ENCODE results near the gene GAS6. TPM values are rescaled to one million over a fixed set of nuclear protein-coding genes. Genes with fewer than 3 reads are reported as not detected.

The GAS6 gene
- total RNA-seq, 2 experiments from 2014 or later = 0.16 to 0.27 TPM

- no peak overlapping the region for H3K27ac Mint-ChIP-seq
- no peaks in the 10 kb centered on the region for H3K36me3 Mint-ChIP-seq
- no peaks in the 10 kb centered on the region for H3K4me1 Mint-ChIP-seq
- peaks cover 21% of the 10 kb centered on the region for H3K27me3 Mint-ChIP-seq
- H3K4me3 Mint-ChIP-seq = no peak overlapping the region
- H3K9me3 Mint-ChIP-seq = no peaks in the 10 kb centered on the region
- DNase-seq = no peak
These were observed 34.1 kb upstream of the GAS6 start for GRCh38 chr13:113897966-113898365.

- DNase-seq = no peak
- no peak overlapping the region for H3K4me3 Mint-ChIP-seq
- no peaks in the 10 kb centered on the region for H3K9me3 Mint-ChIP-seq
- H3K27me3 Mint-ChIP-seq = peaks cover 27% of the 10 kb centered on the region
- no peak overlapping the region for H3K27ac Mint-ChIP-seq
- no peaks in the 10 kb centered on the region for H3K4me1 Mint-ChIP-seq
- H3K36me3 Mint-ChIP-seq = no peaks in the 10 kb centered on the region
These were observed 33.3 kb upstream of the GAS6 start for GRCh38 chr13:113897161-113897560.

GRCh38 chr13:113895436-113895835, 31.6 kb upstream of the GAS6 start:
- DNase-seq = no peak
- Mint-ChIP-seq H3K36me3 (no peaks in the 10 kb centered on the region), H3K27me3 (peaks cover 27% of the 10 kb centered on the region)

GRCh38 chr13:113890774-113891480, 27.1 kb upstream of the GAS6 start:
- no peak overlapping the region for H3K4me3 Mint-ChIP-seq
- no peak for DNase-seq
- H3K9me3 Mint-ChIP-seq = no peaks in the 10 kb centered on the region
- H3K36me3 Mint-ChIP-seq = no peaks in the 10 kb centered on the region
- no peaks in the 10 kb centered on the region for H3K4me1 Mint-ChIP-seq
- H3K27ac Mint-ChIP-seq = no peak overlapping the region
- H3K27me3 Mint-ChIP-seq = peaks cover 21% of the 10 kb centered on the region

More at GRCh38 chr13:113895436-113895835, 31.6 kb upstream of the GAS6 start:
- no peaks in the 10 kb centered on the region for H3K4me1 Mint-ChIP-seq
- no peak overlapping the region for H3K4me3 Mint-ChIP-seq
- no peaks in the 10 kb centered on the region for H3K9me3 Mint-ChIP-seq
- H3K27ac Mint-ChIP-seq = no peak overlapping the region

GRCh38 chr13:113889467-113889866, 25.6 kb upstream of the GAS6 start:
- no peaks in the 10 kb centered on the region for H3K9me3 Mint-ChIP-seq
- no peak for DNase-seq
- no peaks in the 10 kb centered on the region for H3K36me3 Mint-ChIP-seq
- H3K27ac Mint-ChIP-seq = no peak overlapping the region
- no peaks in the 10 kb centered on the region for H3K4me1 Mint-ChIP-seq
- peaks cover 9% of the 10 kb centered on the region for H3K27me3 Mint-ChIP-seq
- H3K4me3 Mint-ChIP-seq = no peak overlapping the region

- H3K9me3 Mint-ChIP-seq = no peaks in the 10 kb centered on the region
These were observed 24.9 kb upstream of the GAS6 start for GRCh38 chr13:113888701-113889330.

GRCh38 chr13:113887700-113888201, 23.9 kb upstream of the GAS6 start:
- Mint-ChIP-seq H3K36me3 (no peaks in the 10 kb centered on the region), H3K27me3 (peaks cover 7% of the 10 kb centered on the region), H3K4me3 (no peak overlapping the region), H3K27ac (no peak overlapping the region), H3K4me1 (no peaks in the 10 kb centered on the region), H3K9me3 (no peaks in the 10 kb centered on the region)
- no peak for DNase-seq

More at GRCh38 chr13:113888701-113889330, 24.9 kb upstream of the GAS6 start:
- Mint-ChIP-seq H3K4me1 (no peaks in the 10 kb centered on the region), H3K27me3 (peaks cover 9% of the 10 kb centered on the region), H3K27ac (no peak overlapping the region), H3K36me3 (no peaks in the 10 kb centered on the region), H3K4me3 (no peak overlapping the region)
- no peak for DNase-seq

GRCh38 chr13:113886561-113887112, 22.8 kb upstream of the GAS6 start:
- Mint-ChIP-seq H3K4me1 (peaks cover 9% of the 10 kb centered on the region), H3K4me3 (no peak overlapping the region), H3K36me3 (no peaks in the 10 kb centered on the region), H3K27ac (no peak overlapping the region), H3K9me3 (no peaks in the 10 kb centered on the region), H3K27me3 (peaks cover 3% of the 10 kb centered on the region)
- DNase-seq = no peak

- Mint-ChIP-seq H3K4me3 (no peak overlapping the region), H3K27ac (no peak overlapping the region), H3K27me3 (peaks cover 3% of the 10 kb centered on the region), H3K36me3 (no peaks in the 10 kb centered on the region), H3K4me1 (peaks cover 16% of the 10 kb centered on the region), H3K9me3 (no peaks in the 10 kb centered on the region)
- DNase-seq = no peak
These were observed 20.9 kb upstream of the GAS6 start for GRCh38 chr13:113884821-113885220.

- H3K27ac Mint-ChIP-seq = no peak overlapping the region
- H3K36me3 Mint-ChIP-seq = no peaks in the 10 kb centered on the region
- peaks cover 3% of the 10 kb centered on the region for H3K27me3 Mint-ChIP-seq
- H3K4me1 Mint-ChIP-seq = peaks cover 16% of the 10 kb centered on the region
- H3K4me3 Mint-ChIP-seq = no peak overlapping the region
- DNase-seq = no peak
- no peaks in the 10 kb centered on the region for H3K9me3 Mint-ChIP-seq
These were observed 20.3 kb upstream of the GAS6 start for GRCh38 chr13:113883921-113884804.

GRCh38 chr13:113883314-113883811, 19.5 kb upstream of the GAS6 start:
- H3K27me3 Mint-ChIP-seq = peaks cover 3% of the 10 kb centered on the region
- no peaks in the 10 kb centered on the region for H3K9me3 Mint-ChIP-seq
- no peak overlapping the region for H3K27ac Mint-ChIP-seq
- no peak for DNase-seq
- no peak overlapping the region for H3K4me3 Mint-ChIP-seq
- peaks cover 16% of the 10 kb centered on the region for H3K4me1 Mint-ChIP-seq
- H3K36me3 Mint-ChIP-seq = no peaks in the 10 kb centered on the region

- Mint-ChIP-seq H3K9me3 (no peaks in the 10 kb centered on the region), H3K4me3 (no peak overlapping the region), H3K36me3 (no peaks in the 10 kb centered on the region), H3K4me1 (peaks cover 16% of the 10 kb centered on the region), H3K27ac (no peak overlapping the region), H3K27me3 (peaks cover 3% of the 10 kb centered on the region)
- DNase-seq = no peak
These were observed 18.8 kb upstream of the GAS6 start for GRCh38 chr13:113882716-113883115.

- H3K27me3 Mint-ChIP-seq = peaks cover 3% of the 10 kb centered on the region
- H3K4me1 Mint-ChIP-seq = peaks cover 16% of the 10 kb centered on the region
- H3K36me3 Mint-ChIP-seq = no peaks in the 10 kb centered on the region
- no peak overlapping the region for H3K4me3 Mint-ChIP-seq
- no peaks in the 10 kb centered on the region for H3K9me3 Mint-ChIP-seq
- no peak overlapping the region for H3K27ac Mint-ChIP-seq
- DNase-seq = no peak
These were observed 18.4 kb upstream of the GAS6 start for GRCh38 chr13:113882267-113882630.

- Mint-ChIP-seq H3K27me3 (peaks cover 3% of the 10 kb centered on the region), H3K4me1 (peaks cover 16% of the 10 kb centered on the region), H3K27ac (no peak overlapping the region), H3K4me3 (no peak overlapping the region), H3K36me3 (no peaks in the 10 kb centered on the region), H3K9me3 (no peaks in the 10 kb centered on the region)
- no peak for DNase-seq
These were observed 17.9 kb upstream of the GAS6 start for GRCh38 chr13:113881614-113882266.

All from activated naive CD8-positive, alpha-beta T cell treated with anti-CD3 and anti-CD28 coated beads for 36 hours (primary cell).